ENCODE results near the gene LOXL3. TPM values are rescaled to one million over a fixed set of nuclear protein-coding genes. Genes with fewer than 3 reads are reported as not detected.

LOXL3 gene
- total RNA-seq, 4 donors from 2014 or later = 0.48 to 4.3 (median 3.2) TPM; not detected in 1

DNA sequence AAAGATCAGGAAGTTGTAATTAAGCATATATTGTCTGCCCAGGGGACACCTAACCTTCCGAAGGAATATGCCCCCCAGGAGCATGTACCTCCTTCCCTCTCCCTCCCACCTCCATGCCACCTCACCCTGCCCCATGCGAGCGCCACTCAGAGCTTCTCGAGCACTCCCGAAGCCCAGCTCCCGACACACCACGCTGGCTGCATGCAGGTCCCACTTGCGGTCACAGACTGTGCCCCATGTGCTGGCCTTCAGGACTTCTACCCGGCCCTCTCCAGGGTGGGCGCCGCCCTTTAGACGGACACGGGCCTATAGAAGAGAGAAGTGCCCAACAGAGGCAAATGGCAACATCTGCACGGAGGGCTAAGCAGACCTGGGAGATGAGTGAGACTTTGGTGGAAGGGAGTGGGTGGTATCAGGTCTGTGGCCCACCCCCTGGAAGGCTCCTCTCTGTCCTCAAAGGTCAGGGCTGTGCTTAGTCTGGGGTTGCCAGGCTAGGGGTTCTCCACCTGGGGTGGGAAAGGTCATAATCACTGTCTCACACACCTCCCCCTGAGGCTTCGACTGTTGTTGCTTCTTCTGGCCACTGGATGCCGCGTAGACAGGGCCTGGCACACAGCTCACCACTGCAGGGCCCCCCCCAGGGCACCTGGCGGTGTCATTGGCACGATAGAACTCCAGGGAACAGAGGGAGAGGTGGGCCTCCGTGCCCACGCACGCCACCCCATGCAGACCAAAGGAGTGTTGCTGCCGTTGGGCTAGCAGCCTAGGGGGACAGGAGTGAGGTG, 17.4 kb downstream of the LOXL3 start:
- Histone ChIP-seq H3K4me3 (no peak overlapping the region), H3K9me3 (no peaks in the 10 kb centered on the region), H3K27me3 (peaks cover 0 to 26% (median 0%) of the 10 kb centered on the region in 4 donors), H3K36me3 (peaks cover 0 to 18% (median 10%) of the 10 kb centered on the region in 3 donors), H3K27ac (no peak overlapping the region), H3K4me1 (peaks cover under 1 to 16% (median 2%) of the 10 kb centered on the region in 3 donors)
- DNase-seq = no peak
- intact Hi-C loops (cut with DNase I) = no loop called here
- WGBS, 2 donors = 65 to 96% methylated on average over 8 to 11 of the region's 23 CpGs
- no peak for TF ChIP-seq POLR2A (IDR thresholded peaks at IDR 0.05)
- TF ChIP-seq CTCF (IDR thresholded peaks at IDR 0.05) = no peak

DNA sequence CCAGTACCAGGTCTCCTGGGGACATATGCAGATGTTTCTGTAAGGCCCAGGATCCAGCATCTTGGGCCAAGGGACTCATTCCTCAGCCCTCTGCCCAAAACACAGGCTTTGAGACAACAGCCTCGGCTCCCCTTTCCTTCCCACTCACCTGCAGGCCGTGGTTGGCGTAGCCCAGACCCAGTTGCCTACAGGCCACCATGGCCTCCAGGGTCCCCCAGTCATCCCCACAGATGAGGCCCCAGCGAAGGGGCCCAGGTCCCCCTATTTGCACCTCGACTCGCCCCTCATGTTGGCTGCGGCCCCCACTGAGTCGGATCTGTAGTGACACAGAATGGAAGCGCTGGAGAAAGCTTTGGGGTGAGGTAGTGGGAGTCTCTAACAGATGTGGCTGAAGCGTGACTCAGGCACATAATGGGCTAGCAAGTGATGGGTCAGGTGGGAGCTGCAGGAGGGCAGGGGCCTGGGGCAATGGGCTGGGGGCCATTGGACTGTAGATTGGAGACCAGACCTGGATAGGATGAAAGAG, 18.2 kb downstream of the LOXL3 start:
- intact Hi-C loops (cut with DNase I) = no loop called here
- Histone ChIP-seq H3K4me3 (no peak overlapping the region), H3K27me3 (peaks cover 0 to 26% (median 0%) of the 10 kb centered on the region in 4 donors), H3K27ac (no peak overlapping the region), H3K4me1 (peaks cover 9 to 24% (median 11%) of the 10 kb centered on the region in 3 donors), H3K9me3 (no peaks in the 10 kb centered on the region), H3K36me3 (peaks cover 0 to 18% (median 10%) of the 10 kb centered on the region in 3 donors)
- WGBS, 2 donors = 83 to 90% methylated on average over 6 to 10 of the region's 10 CpGs
- DNase-seq = no peak
- TF ChIP-seq CTCF (IDR thresholded peaks at IDR 0.05) = no peak
- no peak for TF ChIP-seq POLR2A (IDR thresholded peaks at IDR 0.05)

GRCh38 chr2:74534411-74534810, 19.3 kb downstream of the LOXL3 start:
- Histone ChIP-seq H3K27ac (no peak overlapping the region), H3K27me3 (peaks cover 0 to 22% (median 0%) of the 10 kb centered on the region in 4 donors), H3K9me3 (no peaks in the 10 kb centered on the region), H3K36me3 (peaks cover 0 to 18% (median 10%) of the 10 kb centered on the region in 3 donors), H3K4me1 (peaks cover 9 to 29% (median 14%) of the 10 kb centered on the region in 3 donors), H3K4me3 (no peak overlapping the region)
- intact Hi-C loops (cut with DNase I) = no loop called here
- 62% methylated on average over 3 of the region's 12 CpGs; no CpG with 5 or more reads in 1 of the 2 donors for WGBS, 2 donors
- no peak for DNase-seq
- TF ChIP-seq POLR2A (IDR thresholded peaks at IDR 0.05) (no peak), CTCF (IDR thresholded peaks at IDR 0.05) (no peak)

DNA sequence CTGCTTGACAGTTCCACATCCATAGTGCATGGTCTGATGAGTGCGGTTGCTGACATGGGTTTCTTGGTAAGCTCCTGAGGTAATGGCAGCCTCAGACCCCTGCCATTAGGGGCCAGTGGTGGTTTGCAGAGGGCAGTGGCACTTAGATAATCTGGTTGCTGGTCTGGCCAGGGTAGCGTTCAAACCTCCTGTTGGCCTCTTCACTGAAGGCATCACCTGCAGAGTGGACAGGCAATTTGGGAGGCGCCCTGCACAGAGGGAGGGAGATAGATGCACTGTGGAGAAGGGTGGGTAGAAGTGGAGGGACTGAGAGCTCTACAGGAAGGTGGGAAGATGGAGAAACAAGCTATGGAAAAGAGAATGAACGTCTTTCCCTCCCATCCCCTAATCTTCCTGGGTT, 20.3 kb downstream of the LOXL3 start:
- 71 to 81% methylated on average over 2 to 3 of the region's 4 CpGs for WGBS, 2 donors
- intact Hi-C loops (cut with DNase I) = no loop called here
- DNase-seq = no peak

More for the DNA sequence above, 20.3 kb downstream of the LOXL3 start:
- Histone ChIP-seq H3K4me3 (no peak overlapping the region), H3K27ac (no peak overlapping the region), H3K4me1 (peaks cover 14 to 35% (median 20%) of the 10 kb centered on the region in 3 donors), H3K27me3 (peaks cover 0 to 13% (median 0%) of the 10 kb centered on the region in 4 donors), H3K36me3 (peaks cover 0 to 18% (median 10%) of the 10 kb centered on the region in 3 donors), H3K9me3 (no peaks in the 10 kb centered on the region)
- TF ChIP-seq POLR2A (IDR thresholded peaks at IDR 0.05) (no peak), CTCF (IDR thresholded peaks at IDR 0.05) (no peak)
